Left kidney (tissue), 2 donors: ENCODE results near the gene NCOA7. TPM values are rescaled to one million over a fixed set of nuclear protein-coding genes. Genes with fewer than 3 reads are reported as not detected.
"Not testable (repeated sequence)": the region's sequence is repeated elsewhere in the genome, so short reads cannot be mapped to it uniquely, and the experiment has no call there.

Experiments used
- DNase-seq: peaks from one replicate; pipeline ENCODE4 v3.0.0-alpha.2; 2013
- polyA plus RNA-seq: library from polyadenylated mRNA; unstranded; fragments of 120-200 nt; gene quantifications from one replicate; pipeline ENCODE4 v1.2.1, GENCODE V29; 2013; ENCODE audit not compliant: insufficient read length

Gene NCOA7
- polyA plus RNA-seq, 1 donor, result 59.3 TPM

DNA sequence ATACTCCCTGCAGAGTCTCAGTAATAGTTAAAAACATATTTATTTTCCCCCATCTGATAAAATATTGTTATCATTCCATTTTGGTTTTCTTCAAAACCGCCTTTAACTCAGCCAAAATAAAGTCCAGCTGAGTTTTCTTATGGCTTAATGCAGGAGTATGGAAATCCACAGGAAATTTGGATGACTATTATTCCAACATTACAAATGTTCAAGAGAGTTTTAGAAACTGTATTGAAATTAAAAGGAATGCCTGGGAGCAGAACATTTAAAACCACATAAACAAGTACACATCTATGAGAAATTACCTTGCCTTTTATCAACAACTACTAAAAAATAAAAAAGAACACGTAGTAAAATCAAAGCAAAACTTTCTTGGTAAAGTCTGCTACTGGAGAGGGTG is 45.7 kb downstream of the NCOA7 start:
- DNase-seq, result no peak

DNA sequence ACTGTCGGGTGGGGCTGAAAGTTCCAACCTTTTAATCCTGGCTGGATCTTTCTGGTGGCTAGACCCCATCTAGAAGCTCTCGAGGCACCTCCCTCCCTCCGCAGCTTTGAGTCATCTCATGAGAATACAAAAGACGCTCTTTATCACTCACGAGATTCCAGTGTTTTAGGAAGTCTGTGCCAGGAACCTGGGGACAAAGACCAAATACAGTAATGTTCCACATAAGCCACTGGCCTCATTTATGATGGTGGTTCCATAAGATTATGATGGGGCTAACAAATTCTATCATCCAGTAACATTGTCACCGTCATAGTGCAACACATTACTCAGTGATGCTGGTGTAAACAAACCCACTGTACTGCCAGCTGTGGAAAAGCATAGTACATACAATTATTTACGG is 48.7 kb downstream of the NCOA7 start:
- DNase-seq, result no peak

DNA sequence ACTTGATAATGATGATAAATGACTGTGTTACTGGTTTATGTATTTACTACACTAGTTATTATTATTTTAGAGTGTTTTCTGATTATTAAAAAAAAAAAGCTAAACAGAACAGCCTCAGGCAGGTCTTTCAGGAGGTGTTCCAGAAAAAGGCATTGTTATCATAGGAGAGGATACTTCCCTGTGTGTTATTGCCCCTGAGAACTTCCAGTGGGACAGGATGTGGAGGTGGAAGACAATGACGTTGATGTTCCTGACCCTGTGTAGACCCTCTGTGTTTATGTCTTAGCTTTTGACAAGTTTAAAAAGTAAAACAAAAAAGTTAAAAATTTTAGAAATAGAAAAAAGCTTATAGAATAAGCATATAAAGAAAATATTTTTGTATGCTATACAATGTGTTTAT is 49.1 kb downstream of the NCOA7 start:
- no peak for DNase-seq

DNA sequence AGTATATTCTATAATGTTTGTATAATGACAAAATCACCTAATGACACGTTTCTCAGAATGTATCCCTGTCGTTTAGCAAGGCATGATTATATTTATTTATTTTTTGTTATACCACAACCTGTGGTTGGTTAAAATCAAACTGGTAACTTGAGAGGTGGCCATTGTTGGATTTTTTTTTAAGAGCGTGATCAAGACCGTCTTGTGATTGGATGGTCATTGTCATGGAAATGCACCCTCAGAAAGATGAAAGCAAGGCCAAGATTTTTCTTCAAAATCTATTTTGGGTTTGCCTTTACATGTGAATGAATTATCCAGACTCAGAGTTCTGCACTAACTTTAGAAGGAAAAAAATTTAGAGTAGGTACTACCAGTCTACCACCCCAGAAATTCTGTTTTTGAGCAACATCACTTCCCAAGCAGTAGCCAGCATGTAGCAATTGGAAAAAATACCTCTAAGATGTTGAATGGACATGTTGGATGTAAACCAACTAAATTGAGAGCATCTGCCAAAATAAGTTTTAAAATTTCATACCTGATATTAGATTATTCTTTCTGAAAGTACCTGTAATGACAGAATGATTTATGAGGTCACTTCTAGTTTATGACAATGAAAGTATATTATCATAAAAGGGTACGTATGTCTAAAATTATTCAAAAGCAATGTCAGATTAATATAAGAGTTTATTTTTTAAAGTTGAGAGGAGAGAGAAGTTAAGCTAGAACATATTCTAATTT is 50.8 kb downstream of the NCOA7 start:
- no peak for DNase-seq

DNA sequence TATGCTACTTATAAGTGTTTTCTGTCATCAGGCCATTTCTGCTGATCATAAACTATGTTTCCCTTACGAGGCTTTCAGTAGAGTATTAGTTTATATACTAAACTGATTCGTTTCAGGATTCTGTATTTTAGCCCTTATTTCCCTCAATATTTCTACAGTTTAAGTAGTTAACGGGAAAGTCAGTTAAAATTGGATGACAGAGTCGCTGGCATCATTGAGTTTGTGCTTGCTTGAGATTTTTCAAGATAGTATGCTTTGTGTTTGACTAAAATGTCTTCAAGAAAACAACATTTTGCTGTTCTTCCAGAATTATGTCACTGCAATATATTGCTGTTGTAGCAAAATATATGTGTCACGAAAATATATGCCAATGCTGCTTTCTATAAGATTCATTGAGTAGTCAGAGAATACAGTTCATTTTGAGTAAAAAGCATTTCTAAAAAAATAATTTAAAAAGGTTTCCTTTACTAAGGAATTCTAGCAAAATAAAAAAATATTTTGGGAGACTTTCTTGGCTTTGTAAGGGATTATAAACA is 51.4 kb downstream of the NCOA7 start:
- no peak for DNase-seq

DNA sequence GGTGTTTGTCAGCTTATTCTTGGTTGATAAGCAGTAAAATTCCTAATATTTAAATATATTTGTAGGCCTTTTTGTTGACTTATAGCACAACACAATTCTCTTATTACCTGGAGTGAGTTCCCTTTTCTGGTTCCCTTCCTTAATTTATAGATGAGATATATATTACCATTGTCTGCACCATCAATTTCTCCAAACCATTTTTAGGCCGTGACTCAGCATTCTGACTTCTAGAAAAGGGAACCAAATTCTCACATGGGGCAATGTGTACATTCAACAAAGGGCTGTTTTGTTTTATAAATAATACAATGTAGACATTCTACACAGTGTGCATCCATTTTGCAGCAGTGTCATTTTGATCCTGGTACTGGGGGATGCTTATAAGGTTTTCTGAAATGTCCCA is 52.8 kb downstream of the NCOA7 start:
- no peak for DNase-seq

DNA sequence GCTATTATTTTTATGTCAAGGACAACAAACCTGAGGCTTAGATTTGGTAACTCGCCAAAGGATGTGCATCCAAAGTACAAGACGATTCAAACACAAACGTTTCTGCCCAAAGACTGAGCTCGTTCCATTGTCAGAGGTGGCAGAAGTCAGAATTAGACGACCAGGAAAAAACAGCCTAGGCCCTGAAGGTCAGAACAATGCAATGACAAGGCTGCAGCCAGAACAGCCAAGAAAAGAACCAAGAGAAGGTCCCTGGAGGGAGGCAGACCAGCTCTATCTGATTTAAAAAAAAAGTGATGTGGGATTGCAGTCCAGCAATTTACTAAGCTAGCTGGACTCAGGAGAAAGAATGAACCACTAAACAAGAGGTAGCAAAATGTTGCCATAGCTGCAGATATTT is 54.2 kb downstream of the NCOA7 start:
- DNase-seq, result no peak

DNA sequence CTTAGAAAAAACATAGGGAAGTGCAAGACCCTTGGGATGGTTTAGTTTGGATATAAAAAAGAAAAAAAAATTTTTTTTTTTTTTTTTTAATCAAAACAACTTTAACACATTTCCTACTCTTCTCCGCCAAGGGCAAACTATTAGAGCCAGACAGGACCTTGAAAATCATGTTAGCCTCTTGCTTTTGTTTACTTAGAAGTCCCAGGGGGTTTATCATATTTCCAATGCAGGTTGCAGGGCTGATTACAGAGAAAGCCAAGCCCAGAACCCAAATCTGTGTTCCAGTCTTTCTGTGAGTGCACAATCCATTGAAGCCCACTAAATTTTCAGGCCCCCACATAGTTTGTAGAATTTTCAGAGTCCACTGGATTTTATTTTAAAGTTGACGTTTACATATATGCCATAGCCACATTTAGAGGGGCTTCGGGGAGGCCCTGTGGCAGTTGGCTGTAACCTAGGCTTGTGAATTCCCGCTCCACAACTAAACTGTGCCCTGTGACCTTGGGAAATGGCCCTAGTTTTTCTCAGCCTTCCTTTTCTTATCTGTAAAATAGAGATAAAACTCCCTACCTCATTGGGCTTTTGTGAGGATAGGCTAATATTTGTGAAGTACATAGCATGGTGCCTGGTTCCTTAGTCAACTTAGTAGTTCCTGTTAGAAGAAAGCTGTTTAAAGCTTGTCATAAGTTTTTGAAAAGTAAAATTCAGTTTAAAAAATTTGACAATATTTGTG is 55.7 kb downstream of the NCOA7 start:
- no peak for DNase-seq

DNA sequence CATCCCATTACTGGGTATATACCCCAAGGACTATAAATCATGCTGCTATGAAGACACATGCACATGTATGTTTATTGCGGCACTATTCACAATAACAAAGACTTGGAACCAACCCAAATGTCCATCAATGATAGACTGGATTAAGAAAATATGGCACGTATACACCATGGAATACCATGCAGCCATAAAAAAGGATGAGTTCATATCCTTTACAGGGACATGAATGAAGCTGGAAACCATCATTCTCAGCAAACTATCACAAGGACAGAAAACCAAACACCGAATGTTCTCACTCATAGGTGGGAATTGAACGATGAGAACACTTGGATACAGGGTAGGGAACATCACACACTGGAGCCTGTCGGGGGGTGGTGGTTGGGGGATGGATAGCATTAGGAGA is 57.5 kb downstream of the NCOA7 start:
- not testable (repeated sequence) for DNase-seq

DNA sequence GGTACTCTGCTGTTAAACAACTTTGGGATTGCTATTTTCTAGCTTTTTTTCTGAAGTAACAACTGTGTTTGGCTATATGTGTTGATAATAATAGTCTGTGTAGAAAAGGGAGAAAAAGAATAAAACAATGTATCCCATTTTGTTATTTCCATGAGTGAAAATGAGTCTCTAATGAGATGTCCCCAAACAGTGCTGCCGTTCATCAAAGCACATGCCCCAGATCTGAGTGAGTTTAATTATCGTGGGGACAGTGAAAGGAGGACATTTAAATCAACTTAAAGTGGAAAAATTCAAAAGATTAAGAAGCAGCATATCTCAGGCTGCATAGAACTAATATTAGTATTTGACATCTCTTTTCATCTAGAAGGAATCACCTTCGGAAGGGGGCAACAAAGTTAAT is 59.6 kb downstream of the NCOA7 start:
- no peak for DNase-seq

DNA sequence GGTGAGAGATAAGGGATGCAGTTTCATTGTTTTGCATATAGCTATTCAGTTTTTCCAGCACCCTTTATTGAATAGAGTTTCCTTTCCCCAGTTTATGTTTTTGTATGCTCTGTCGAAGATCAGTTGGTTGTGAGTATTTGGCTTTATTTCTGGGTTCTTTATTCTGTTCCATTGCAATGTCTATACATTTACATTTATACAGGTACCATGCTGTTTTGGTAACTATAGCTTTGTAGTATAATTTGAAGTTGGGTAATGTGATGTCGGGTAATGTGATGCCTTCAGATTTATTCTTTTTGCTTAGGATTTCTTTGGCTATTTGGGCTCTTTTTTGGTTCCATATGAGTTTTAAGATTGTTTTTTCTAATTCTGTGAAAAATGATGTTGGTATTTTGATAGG is 61.8 kb downstream of the NCOA7 start:
- DNase-seq, result no peak

DNA sequence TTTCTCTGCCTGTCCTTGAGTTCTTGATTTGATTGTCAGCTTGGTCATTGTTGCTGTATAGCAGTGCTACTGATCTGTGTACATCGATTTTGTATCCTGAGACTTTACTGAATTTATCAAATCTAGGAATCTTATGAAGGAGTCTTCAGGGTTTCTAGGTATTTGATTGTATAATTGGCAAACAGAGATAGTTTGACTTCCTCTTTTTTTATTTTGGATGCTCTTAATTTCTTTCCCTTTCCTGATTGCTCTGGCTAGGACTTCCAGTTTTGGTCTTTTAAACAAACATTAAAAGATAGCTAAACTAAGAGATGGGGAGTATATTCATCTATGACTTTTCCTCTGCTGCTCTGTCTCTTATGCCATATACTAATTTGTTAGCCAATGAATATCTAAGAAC is 62.4 kb downstream of the NCOA7 start:
- DNase-seq, result no peak

DNA sequence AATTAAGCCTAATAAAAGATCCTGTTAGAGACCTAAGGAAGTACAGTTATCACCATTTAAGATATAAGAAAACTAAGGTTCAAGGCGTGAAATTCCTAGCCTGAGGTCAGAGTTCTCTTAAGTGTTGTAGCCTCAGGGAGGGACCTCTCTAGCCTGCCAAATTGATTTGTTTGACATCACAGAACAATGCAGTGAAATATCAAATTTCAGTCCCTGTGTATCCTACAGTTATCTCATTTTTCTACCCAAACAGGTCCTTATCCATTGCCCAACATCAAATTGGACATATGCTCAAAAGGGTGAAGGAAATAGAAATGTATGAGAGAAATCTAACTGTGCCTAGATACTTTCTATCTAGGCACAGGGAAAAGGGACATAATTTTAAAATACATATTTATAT is 63.0 kb downstream of the NCOA7 start:
- no peak for DNase-seq

DNA sequence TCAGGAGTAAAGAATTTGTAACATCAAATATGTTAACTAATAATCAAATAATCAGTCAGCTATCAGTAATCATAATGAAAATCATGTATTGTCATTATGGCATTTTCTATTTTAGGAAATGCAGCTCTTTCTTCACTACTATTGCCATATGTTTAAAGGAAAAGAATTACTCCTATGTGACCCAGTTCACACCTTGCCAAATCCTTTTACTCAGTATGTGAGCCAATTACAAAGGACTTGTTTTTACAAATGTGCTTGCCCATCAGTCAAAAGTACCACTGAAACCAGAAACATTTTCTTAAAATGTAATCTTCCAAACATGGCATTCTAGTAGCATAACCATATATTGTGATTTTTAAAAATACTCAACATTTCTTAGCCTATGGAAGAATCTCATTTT is 63.6 kb downstream of the NCOA7 start:
- DNase-seq, result no peak

DNA sequence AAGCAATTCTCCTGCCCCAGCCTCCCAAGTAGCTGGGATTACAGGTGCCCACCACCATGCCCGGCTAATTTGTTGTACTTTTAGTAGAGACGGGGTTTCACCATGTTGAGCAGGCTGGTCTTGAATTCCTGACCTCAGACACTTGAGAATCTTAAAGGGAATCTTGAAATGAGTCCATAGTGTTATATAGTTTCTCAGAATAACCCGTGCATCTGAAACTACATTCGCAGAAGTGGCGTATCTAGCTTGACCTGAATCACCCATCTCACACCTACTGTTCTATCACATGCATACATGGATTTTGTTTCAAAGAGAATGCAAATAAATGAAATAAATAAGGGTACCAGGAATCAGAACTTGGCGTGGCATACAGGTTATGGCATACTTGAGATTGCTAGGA is 65.0 kb downstream of the NCOA7 start:
- no peak for DNase-seq

DNA sequence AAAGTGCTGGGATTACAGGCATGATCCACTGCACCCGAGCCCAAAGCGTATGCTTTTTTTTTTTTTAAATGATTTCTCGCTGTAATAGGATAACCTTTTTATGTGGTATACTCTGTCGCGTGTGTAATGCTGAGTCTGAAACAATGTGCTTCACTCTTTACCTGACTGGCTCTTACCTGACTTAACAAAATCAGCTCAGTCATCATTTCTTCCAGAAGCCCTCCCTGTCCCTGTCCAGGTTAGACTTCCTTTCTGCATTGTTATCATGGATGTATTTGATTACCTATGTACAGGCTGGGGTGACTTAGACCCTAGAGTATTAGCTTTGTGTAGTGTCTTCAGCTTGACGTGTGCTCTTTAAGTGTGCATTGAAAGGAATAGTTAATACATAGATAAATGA is 67.1 kb downstream of the NCOA7 start:
- DNase-seq, result no peak

DNA sequence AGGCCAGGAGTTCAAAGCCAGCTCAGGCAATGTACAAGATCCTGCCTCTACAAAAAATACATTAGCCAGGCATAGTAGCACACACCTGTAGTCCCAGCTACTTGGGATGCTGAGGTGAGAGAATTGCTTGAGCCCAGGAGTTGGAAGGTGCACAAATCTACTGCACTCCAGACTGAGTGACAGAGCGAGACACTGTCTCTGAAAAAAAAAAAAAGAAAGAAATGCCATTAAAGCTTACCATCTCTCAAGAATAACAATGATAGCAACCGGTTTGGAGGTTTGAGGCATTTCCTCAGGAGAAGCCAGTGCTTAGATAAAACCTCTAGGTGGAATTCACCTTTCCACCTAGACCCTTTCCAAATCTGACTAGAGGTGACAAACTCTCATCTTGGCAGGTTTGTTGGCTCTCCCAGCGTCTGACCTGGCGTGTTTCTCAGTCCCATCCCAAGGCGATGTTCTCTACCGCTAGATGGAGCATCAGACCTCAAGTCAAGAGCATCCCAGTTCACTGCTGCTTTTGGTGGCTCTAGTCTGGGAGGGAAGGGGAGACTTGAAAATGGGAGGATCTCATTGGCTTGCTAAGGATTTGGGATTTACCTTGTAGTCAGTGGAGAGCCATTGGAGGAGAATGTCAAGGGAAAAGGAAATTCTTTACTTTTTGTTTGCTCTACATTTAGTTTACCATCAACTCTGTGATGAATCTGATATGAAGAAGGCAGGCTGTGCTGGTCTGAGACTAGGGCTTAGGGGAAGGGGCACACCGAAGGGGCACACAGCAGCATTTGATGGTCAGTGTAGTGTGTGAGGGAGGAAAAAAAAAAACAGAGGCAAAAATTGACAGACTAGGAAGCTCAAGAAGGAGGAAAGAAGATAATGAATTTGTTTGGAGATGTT is 67.9 kb downstream of the NCOA7 start:
- DNase-seq, result peak; percentile 70

DNA sequence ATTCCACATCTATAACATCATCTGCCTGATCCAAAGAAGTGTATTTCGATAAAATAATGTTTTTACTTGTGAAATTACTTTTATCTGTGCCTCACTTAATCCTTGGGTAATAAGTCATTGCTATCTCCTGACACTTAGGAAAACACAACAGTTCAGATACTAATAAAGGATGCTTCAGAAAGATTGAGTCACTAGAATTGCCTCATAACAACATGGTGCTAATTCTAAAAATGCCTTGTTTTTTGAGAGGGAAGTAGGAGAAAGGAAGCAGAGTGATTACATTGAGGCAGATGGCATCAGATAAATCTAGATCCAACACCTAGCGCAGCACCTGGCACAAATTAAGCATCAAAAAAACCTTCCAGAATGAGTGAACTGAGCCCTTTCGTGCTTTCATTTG is 69.0 kb downstream of the NCOA7 start:
- no peak for DNase-seq

DNA sequence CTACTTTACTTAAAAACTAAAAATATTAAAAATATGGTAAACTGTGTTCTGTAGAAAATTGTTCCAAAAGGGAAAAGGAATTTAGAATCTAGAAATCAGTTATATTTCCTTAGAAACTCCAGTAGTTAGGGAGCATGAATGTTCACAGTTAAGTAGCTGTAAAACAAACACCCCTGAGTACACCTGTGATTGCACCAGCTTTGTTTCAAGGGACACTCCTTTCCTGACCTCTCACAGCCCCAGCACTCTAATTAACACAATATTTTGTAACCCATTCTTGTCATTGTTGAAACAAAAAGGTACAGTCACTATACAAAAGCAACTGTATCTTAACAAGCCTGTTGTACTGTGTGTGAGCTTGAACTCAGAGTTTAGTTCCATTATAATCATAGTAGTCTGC is 72.3 kb downstream of the NCOA7 start:
- no peak for DNase-seq

DNA sequence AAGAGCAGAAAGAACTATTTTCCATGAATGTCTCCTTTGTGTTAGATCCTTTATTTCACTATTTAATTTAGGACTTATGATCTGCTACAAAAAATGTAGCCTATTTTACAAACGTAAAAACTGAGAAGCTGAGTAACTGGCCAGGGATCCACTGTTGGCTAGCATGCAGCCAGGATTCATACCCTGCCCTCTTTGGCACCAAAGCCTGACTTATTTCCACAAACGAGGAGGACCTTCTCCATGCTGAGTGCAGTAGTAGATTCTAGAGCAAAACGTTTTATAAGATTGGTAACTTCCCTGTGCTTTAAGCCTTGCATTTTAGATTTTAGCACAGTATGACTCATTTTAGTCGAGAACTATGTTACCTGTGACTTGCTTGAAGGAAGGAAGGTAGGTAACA is 74.3 kb downstream of the NCOA7 start:
- no peak for DNase-seq

DNA sequence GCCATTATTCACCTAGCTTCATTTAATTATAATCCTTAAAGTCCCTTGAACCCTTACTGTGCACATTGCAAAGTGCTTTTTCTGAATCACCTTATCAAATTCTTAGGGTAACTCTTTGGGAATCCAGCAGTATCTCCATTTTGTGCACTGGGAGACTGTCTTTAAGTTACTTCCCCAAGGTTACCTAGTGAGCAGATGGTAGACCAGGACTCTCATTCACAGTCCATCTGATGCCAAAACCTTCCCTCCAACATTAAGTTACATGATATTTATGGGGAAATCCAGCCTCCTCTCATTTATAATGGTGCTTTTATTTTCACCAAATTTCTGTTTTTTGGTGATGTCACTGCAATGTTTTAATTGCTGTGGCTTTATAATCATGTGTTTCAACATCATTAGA is 75.7 kb downstream of the NCOA7 start:
- DNase-seq, result no peak

DNA sequence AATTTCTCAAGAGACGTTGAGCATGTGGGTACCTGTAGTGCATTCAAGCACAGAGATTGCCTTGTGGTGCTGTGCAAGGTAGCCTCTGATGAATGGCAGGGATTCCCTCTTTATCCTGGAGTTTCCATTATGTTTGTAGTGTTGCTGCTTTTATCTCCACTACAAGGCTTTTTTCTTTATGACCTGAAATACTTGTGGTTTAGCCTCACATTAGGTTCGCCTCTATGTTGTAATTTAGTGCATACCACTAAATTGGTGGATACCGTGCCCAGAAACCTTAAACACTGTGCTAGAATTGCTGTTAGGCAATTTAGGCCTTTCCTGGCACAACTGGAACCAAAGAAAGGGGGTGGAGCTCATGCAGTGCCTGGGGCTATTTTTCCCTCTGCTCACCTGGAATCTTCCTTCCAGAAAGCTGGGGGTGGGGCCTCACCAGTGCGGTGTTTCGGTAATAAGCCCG is 76.8 kb downstream of the NCOA7 start:
- no peak for DNase-seq

DNA sequence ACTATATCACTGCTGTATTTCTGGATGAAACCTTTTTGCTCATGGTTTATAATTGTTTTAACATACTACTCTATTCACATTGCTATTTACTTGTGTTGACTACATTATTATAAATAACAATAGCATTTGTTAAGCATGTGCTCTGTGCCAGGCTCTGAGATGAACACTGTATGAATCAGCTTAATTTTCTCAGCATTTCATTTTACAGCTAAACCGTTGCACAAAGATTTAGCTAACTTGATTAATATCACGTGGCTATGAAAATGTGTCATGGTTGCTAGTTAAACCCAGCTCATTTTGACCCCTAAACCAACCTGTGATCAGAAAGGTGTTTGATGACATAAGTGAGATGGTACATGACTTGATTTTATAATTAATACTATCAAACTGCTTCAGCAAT is 77.5 kb downstream of the NCOA7 start:
- no peak for DNase-seq
